Loucy (cell line): ENCODE results near the gene ZSWIM7.

ENCODE experiments used
- H2AFZ ChIP-seq: fragments of 200-600 bp; sonication (generic); 2 replicates; pipeline ENCODE4 v1.6.0; 2016; ENCODE audit warnings: antibody characterized with exemption, mild to moderate bottlenecking, low read length, moderate library complexity
- H3F3A ChIP-seq: fragments of 200-600 bp; 2 replicates; pipeline ENCODE4 v1.6.0; 2016; ENCODE audit warnings: antibody characterized with exemption, low read depth, mild to moderate bottlenecking
- H3K27me3 ChIP-seq: fragments of 200-600 bp; sonication (generic); 2 replicates; pipeline ENCODE4 v1.6.1; 2014; ENCODE audit warnings: low read length, mild to moderate bottlenecking; ENCODE audit not compliant: insufficient read depth, poor library complexity, severe bottlenecking
- H3K36me3 ChIP-seq: fragments of 200-600 bp; sonication (generic); 2 replicates; pipeline ENCODE4 v1.6.1; 2016; ENCODE audit warnings: low read length; ENCODE audit not compliant: insufficient read depth
- H3K4me1 ChIP-seq: fragments of 200-600 bp; sonication (generic); 2 replicates; pipeline ENCODE4 v1.5.1; 2014; ENCODE audit warnings: low read length, mild to moderate bottlenecking; ENCODE audit not compliant: insufficient read depth, poor library complexity, severe bottlenecking
- H3K4me2 ChIP-seq: fragments of 200-600 bp; sonication (generic); 2 replicates; pipeline ENCODE4 v1.6.0; 2014; ENCODE audit warnings: antibody characterized with exemption, low read length, low read depth, mild to moderate bottlenecking; ENCODE audit not compliant: poor library complexity, severe bottlenecking
- H3K4me3 ChIP-seq: fragments of 200-600 bp; sonication (generic); 2 replicates; pipeline ENCODE4 v1.5.1; 2014; ENCODE audit warnings: low read length, mild to moderate bottlenecking, mixed read lengths; ENCODE audit not compliant: poor library complexity, severe bottlenecking
- H3K79me2 ChIP-seq: fragments of 200-600 bp; sonication (generic); 2 replicates; pipeline ENCODE4 v1.6.1; 2014; ENCODE audit warnings: low read length; ENCODE audit not compliant: insufficient read depth
- H3K9ac ChIP-seq: fragments of 200-600 bp; sonication (generic); 2 replicates; pipeline ENCODE4 v1.6.0; 2014; ENCODE audit warnings: mild to moderate bottlenecking, low read depth, low read length, moderate library complexity; ENCODE audit not compliant: poor library complexity, severe bottlenecking
- H3K9me2 ChIP-seq: fragments of 200-600 bp; sonication (generic); replicated peaks from 2 replicates; pipeline ENCODE4 v1.6.1; 2016; ENCODE audit warnings: low read depth, low read length, mixed read lengths
- H3K9me3 ChIP-seq: fragments of 200-600 bp; sonication (generic); 2 replicates; pipeline ENCODE4 v1.6.1; 2014; ENCODE audit warnings: mild to moderate bottlenecking, antibody characterized with exemption, low read length, low read depth; ENCODE audit not compliant: insufficient read depth
- H4K20me1 ChIP-seq: fragments of 200-600 bp; sonication (generic); 2 replicates; pipeline ENCODE4 v1.6.0; 2014; ENCODE audit warnings: antibody characterized with exemption, low read length, mild to moderate bottlenecking; ENCODE audit not compliant: insufficient read depth, poor library complexity, severe bottlenecking
- CTCF ChIP-seq: fragments of 200-600 bp; sonication (generic); conservative IDR thresholded peaks from 2 replicates; pipeline ENCODE4 v1.5.1; 2014; ENCODE audit warnings: mild to moderate bottlenecking, antibody characterized with exemption, low read length
- EZH2phosphoT487 ChIP-seq: fragments of 200-600 bp; IDR thresholded peaks from 2 replicates; pipeline ENCODE4 v1.6.1; 2018; ENCODE audit warnings: antibody characterized with exemption, mild to moderate bottlenecking, moderate library complexity, borderline replicate concordance

ZSWIM7 gene

DNA sequence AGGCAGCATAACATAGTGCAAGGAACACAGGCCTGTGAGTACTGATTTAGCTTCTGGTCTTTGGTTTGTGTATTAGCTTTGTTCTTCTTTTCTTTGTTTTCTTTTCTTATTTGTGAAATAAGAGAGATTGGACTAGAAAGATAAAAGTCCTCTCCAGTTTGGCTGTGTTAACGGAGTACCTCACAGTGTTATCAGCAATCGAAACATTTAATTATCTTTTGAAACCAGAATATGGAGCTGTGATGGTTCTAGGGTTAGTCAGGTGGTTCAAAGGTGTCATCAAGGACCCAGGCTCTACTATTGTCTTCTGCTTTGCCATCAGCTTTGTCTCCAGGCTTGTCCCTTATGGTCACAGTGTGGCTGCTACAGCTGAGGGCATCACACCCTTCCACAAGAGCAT is 29.0 kb downstream of the ZSWIM7 start:
- no peaks in the 10 kb centered on the region for H3K36me3 ChIP-seq
- no peaks in the 10 kb centered on the region for H3K79me2 ChIP-seq
- no peaks in the 10 kb centered on the region for H3K9me3 ChIP-seq
- H3K4me3 ChIP-seq = no peak overlapping the region
- H3F3A ChIP-seq = no peaks in the 10 kb centered on the region
- H3K4me1 ChIP-seq = peaks cover 17% of the 10 kb centered on the region
- TF ChIP-seq CTCF (no peak), EZH2phosphoT487 (no peak)
- no peak overlapping the region for H3K9ac ChIP-seq
- H3K4me2 ChIP-seq = no peak overlapping the region
- no peaks in the 10 kb centered on the region for H4K20me1 ChIP-seq
- no peak overlapping the region for H2AFZ ChIP-seq
- no peaks in the 10 kb centered on the region for H3K9me2 ChIP-seq
- H3K27me3 ChIP-seq = no peaks in the 10 kb centered on the region

DNA sequence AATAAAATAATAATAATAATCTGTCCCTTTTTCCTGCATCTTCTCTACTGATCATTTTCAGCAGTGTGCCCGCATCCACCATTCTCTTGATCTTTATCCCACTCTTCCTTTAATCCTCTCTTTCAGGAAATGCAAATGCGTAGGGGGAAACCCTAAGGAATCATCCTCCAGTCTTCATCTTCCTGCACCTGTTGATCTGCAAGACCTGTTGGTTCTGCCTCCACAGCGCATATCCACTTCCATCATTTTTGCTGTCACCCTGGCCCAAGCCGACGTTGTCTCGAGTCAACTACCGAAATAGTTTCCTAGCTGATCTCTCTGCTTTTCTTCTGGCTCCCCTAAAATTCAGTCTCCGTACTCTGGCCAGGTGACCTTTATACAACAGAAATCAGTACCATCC is 30.0 kb downstream of the ZSWIM7 start:
- no peaks in the 10 kb centered on the region for H3K36me3 ChIP-seq
- H3K4me1 ChIP-seq = peaks cover 17% of the 10 kb centered on the region
- H2AFZ ChIP-seq = no peak overlapping the region
- H3K4me2 ChIP-seq = no peak overlapping the region
- TF ChIP-seq EZH2phosphoT487 = no peak
- TF ChIP-seq CTCF = no peak
- no peaks in the 10 kb centered on the region for H3F3A ChIP-seq
- H3K4me3 ChIP-seq = no peak overlapping the region
- H3K79me2 ChIP-seq = no peaks in the 10 kb centered on the region
- H4K20me1 ChIP-seq = no peaks in the 10 kb centered on the region
- H3K9me3 ChIP-seq = no peaks in the 10 kb centered on the region
- H3K9ac ChIP-seq = no peak overlapping the region
- no peaks in the 10 kb centered on the region for H3K27me3 ChIP-seq
- H3K9me2 ChIP-seq = no peaks in the 10 kb centered on the region

DNA sequence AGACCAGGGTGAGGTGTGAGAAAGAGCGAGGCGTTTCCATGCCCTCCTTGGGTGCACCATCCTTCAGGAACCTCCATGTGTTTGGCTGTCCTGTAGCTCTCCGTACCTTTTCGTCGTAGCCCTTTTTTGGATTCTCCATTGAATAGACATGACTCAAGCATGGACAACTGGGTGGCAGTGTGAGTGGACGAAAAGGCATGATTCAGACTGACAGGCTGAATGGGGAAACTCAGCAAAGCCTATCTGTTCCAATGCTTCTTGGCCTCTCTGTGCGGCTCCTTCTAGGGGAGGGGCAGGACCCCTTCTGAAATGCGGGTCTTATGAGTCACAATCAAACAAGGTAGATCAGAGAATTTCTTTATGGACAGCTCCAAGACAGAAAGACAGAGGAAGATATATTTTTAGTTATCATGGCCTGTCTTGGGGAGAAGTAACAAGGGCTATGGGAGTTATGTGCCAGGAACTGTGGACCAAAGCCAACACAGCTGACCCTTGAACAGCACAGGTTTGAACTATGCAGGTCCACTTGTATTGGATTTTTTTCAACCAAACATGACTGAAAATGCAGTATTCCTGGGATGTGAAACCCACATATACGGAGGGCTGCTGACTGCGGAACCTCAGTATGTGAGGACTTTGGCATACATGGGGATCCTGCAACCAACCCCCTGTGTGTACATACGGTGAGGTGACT is 31.7 kb downstream of the ZSWIM7 start:
- Histone ChIP-seq H4K20me1 (no peaks in the 10 kb centered on the region), H3K4me3 (no peak overlapping the region), H2AFZ (no peak overlapping the region), H3K79me2 (no peaks in the 10 kb centered on the region), H3K4me2 (no peak overlapping the region), H3K27me3 (no peaks in the 10 kb centered on the region), H3K4me1 (peaks cover 17% of the 10 kb centered on the region), H3K9me3 (no peaks in the 10 kb centered on the region), H3K36me3 (no peaks in the 10 kb centered on the region), H3K9me2 (no peaks in the 10 kb centered on the region), H3F3A (no peaks in the 10 kb centered on the region), H3K9ac (no peak overlapping the region)
- TF ChIP-seq EZH2phosphoT487 (no peak), CTCF (no peak)
